SH-SY5Y (cell line): ENCODE data around the gene OR52H1.

Experiments used
- GATA2 ChIP-seq: IDR thresholded peaks from 2 replicates; pipeline ENCODE4 v1.6.1; 2011; ENCODE audit warnings: mild to moderate bottlenecking, low read depth, low read length
- GATA3 ChIP-seq: IDR thresholded peaks from 2 replicates; pipeline ENCODE4 v1.6.1; 2011; ENCODE audit warnings: low read depth, mild to moderate bottlenecking, low read length, moderate library complexity

DNA sequence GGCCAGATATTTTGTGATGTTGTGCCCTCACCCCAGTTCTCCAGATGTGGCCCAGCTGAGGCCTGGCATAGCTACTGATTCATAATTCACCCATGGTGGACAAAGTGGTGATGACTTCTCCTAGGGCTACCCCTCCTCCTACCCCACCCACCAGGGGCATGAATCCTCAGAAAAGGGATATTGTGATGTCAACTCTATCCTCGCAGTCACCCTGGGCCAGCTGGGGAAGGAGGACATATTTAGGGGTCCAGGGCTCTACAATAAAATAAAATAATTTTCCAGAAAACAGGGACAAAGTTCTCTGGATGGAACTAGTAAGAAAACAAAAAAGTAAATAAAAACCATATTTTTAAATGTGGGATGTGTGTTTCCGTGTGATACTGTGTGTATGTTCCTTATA lies 31.7 kb downstream of the OR52H1 start, which contains the start of gene UBQLNL:
- TF ChIP-seq GATA2: no peak
- TF ChIP-seq GATA3: no peak
